GM12874 (cell line): ENCODE results near the gene ING4.

ENCODE experiments used
- CTCF ChIP-seq: IDR thresholded peaks from 2 replicates; pipeline ENCODE4 v1.5.1; 2011; ENCODE audit warnings: low read depth, mild to moderate bottlenecking, control low read depth, low read length, moderate library complexity; ENCODE audit not compliant: insufficient read depth

ING4 gene

DNA sequence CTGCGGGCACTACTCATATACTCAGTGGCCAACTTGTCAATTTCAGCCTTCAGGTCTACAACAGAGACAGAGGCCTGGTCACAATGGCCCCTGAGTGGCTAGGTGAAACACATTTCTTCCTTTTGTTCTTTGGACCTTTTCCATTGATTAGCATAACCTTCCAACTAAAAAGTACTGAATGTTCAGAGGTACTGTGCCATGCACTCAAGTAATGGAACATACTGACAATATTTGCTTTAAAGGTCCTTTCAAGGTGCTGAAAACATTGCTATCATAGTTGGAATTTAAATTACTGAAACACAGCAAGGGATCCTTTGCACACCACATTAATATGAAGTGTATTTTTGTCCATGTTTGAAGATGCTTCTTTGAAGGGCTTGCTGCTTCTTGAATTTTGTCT, 9.6 kb downstream of the ING4 start:
- TF ChIP-seq CTCF: no peak

GRCh38 chr12:6652391-6652790, 10.5 kb downstream of the ING4 start:
- TF ChIP-seq CTCF: no peak

- TF ChIP-seq CTCF: no peak
Measured at GRCh38 chr12:6650832-6651231, 12.1 kb downstream of the ING4 start.

- no peak for TF ChIP-seq CTCF
Measured at GRCh38 chr12:6647083-6647604, 15.8 kb downstream of the ING4 start, which contains the start of gene ACRBP. TSS of gene ACRBP (minus strand) at chr12:6647432. CDS start at chr12:6647366, 66 bp downstream.

- TF ChIP-seq CTCF: no peak
Measured at GRCh38 chr12:6646276-6647082, 16.4 kb downstream of the ING4 start.

DNA sequence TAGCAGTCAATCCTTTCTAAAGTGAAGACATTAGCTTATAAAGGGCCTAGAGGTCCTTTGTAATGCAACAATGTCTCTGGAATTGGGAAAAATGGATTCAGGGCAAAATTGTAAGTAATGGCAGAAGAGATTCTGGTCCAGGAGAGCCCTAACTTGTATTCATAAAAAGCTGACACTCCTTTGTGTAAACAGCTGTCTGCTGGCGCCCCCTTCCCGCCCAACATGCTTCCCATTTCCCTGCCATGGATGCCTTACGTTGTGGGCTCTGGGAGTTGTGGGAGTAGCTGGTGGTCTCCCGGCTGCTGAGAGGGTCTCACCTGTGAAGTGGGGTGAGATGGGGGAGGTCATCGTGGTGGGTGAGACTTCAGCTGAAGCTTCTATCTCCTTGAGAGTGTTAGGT, 18.0 kb downstream of the ING4 start:
- no peak for TF ChIP-seq CTCF

DNA sequence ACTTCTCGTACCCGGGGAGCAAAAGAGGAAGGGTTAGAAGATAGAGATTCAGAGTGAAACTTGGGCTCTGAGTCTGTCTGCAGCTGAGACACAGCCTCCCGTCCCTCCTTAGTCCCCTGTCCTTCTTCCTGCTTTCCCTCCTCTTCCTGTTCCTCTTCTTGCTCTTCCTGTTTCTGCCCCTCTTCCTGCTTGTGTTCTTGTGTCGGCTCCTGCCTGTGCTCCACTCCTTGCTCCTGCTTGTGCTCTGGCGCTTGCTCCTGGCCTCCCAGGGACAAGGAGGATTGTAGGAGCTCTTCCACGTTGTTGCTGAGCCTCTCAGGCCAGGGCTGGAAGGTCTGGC, 18.7 kb downstream of the ING4 start:
- no peak for TF ChIP-seq CTCF
